22Rv1 (cell line): ENCODE data around the gene PDK2.

ENCODE experiments used
- H3K27ac ChIP-seq: fragments of 450-650 bp; 2 replicates; pipeline ENCODE4 v1.5.1; 2017
- CTCF ChIP-seq: fragments of 450-650 bp; IDR thresholded peaks from 2 replicates; pipeline ENCODE4 v1.5.1; 2017; ENCODE audit warnings: mild to moderate bottlenecking
- ZFX ChIP-seq: fragments of 450-650 bp; IDR thresholded peaks from 2 replicates; pipeline ENCODE4 v1.6.1; 2017; ENCODE audit warnings: antibody characterized with exemption, borderline replicate concordance

PDK2 gene

DNA sequence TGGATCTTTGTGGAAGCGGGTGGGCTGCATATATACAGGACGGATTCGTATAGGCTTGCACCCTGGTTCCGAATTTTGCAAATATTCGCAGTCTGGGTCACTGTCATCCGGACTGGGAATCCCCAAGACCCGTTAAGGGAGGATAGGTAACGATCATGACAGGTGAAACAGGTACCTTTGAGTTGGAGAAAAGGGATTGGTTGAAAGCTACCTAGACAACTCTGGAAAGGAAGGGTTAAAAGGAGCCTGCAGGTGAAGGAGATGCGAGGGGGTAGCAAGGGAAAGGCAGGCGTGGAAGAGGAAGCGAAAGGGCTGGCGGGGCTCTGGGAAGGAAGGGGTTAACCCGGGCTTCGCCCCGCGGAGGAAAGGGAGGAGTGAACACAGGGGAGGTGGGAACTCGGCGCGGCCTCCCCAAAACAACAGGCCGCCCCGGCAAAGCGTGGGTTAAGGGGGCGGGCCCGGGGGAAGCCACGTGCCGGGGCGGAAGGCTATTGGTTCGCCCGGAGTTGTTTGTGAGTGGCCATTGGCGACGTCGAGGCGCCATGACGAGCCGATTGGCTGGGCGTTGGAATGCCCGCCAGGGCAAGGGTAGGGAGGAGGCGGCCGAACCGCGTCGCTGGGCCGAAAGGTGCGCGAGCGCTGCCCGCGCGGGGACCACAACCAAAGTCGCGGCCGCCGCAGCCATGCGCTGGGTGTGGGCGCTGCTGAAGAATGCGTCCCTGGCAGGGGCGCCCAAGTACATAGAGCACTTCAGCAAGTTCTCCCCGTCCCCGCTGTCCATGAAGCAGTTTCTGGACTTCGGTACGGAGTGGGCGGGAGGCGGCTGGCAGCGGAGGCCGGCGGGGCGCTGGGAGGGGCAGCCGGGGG is at the start of gene PDK2:
Gene PDK2, plus strand, starts transcription at position 599 of the 867 bp plus-strand sequence. Its CDS starts 85 bp downstream, at position 684.
- TF ChIP-seq CTCF (no peak), ZFX (no peak)
- peak within 1 kb of the TSS; percentile 81 for H3K27ac ChIP-seq

- no peak for TF ChIP-seq CTCF
- H3K27ac ChIP-seq, result no peak overlapping the region
Observed at GRCh38 chr17:50046179-50046578, 49.0 kb upstream of the PDK2 start.

- no peak overlapping the region for H3K27ac ChIP-seq
- TF ChIP-seq ZFX, result no peak
- TF ChIP-seq CTCF, result no peak
Observed at GRCh38 chr17:50046667-50047066, 48.5 kb upstream of the PDK2 start.

GRCh38 chr17:50047083-50047482 is 48.1 kb upstream of the PDK2 start:
- TF ChIP-seq CTCF (no peak), ZFX (no peak)
- no peak overlapping the region for H3K27ac ChIP-seq

DNA sequence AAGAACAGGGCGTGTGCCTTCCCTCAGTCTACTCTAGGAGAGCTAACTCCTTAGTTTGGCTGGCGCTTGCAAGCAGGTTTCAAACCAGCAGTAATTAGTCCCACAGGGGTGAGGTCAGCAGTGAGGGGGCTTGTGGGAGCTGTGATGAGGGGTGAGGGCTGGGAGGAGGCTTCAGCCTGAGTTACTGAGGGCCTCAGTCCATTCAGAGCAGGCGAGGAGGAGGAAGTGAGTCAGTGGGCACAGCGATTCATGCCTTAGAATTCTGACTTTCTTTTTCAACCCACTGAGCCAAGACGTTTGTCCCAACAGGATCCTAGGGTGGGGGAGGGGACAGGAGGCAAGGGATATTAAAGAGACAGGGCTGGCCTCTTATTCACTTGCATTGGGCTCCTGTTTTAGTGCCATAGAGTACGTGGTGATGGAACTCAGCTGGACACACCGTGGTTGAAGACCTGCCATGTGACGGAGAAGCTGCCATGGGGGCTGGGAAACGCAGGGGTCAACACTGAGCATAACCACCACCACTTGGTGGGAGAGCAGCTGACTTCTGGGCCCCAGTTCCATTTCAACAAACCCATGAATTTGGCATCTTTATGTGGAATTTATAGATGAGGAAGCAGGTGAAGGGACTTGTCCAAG is 47.5 kb upstream of the PDK2 start:
- H3K27ac ChIP-seq, result no peak overlapping the region
- TF ChIP-seq CTCF (no peak), ZFX (no peak)

DNA sequence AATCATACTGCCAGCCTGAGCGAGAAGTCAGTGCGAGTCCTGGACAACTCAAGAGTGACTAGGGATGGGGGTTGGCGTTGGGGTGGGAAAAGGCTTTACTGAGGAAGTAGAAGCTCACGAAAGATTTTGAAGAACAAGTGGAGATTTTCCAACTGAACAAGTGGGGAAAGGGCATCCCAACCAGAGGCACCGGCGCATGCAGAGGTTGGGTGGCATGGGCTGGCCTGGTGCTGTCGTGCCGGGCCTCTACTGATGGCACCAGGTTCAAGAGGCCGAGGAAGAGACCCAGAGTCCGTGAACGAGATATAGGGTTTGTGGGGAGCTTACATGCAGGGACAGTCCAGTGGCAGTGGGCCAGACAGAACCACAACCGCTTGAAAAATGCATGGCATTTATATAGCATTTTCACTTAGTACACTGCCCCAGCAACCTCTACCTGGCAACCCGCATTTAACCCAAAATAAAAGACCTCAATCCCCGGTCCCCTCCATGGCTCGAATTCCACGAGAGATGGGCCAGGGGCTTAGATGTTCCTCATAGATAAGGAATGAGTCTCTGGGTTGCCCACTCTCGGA is 46.9 kb upstream of the PDK2 start:
- H3K27ac ChIP-seq, result no peak overlapping the region
- TF ChIP-seq CTCF (no peak), ZFX (no peak)

DNA sequence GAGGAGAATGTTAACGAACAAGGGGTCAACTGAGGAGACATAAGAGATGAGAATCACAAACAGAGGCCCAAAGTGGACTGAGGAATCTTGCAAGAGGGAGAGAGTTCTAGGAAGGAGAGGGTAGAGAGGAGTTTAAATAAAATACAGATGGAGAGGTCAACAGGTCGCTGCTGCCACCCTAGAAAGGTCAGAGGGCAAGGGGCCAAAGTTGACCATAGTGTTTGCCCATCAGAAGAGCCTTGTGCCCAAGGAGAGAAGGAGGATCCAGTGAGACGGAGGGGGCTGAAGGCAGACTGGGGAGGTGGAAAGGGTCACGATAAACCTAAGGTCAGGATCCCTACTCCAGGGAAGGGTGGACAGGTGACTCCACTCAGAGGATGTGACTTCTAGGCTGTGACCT is 46.2 kb upstream of the PDK2 start:
- no peak overlapping the region for H3K27ac ChIP-seq
- TF ChIP-seq ZFX (no peak), CTCF (no peak)
